Fibroblast of villous mesenchyme (primary cell): ENCODE results near the gene SPATC1L. TPM values are rescaled to one million over a fixed set of nuclear protein-coding genes. Genes with fewer than 3 reads are reported as not detected.
"Not testable (repeated sequence)": the region's sequence is repeated elsewhere in the genome, so short reads cannot be mapped to it uniquely, and the experiment has no call there.

Source experiments
- DNase-seq: peaks from one replicate; pipeline ENCODE4 v3.0.0-alpha.2; 2010; ENCODE audit warnings: low read depth
- H3K4me3 ChIP-seq: 2 replicates; pipeline ENCODE4 v1.5.1; 2011; ENCODE audit warnings: low read depth, mild to moderate bottlenecking, low read length
- CTCF ChIP-seq: IDR thresholded peaks from 2 replicates; pipeline ENCODE4 v1.5.1; 2012; ENCODE audit warnings: low read depth, mild to moderate bottlenecking, low read length; ENCODE audit not compliant: insufficient read depth
- total RNA-seq: library from RNA; depleted of rRNA; stranded (reverse); fragments of >200 nt; gene quantifications from 2 replicates; pipeline ENCODE4 v1.2.3, GENCODE V29; 2012

The SPATC1L gene
- total RNA-seq, 1 donor = 9.5 TPM

- H3K4me3 ChIP-seq = no peak overlapping the region
- no peak for TF ChIP-seq CTCF
- DNase-seq = no peak
Measured at GRCh38 chr21:46145840-46146691, 38.2 kb downstream of the SPATC1L start.

GRCh38 chr21:46145159-46145839 is 39.0 kb downstream of the SPATC1L start:
- no peak for TF ChIP-seq CTCF
- DNase-seq = no peak
- no peak overlapping the region for H3K4me3 ChIP-seq

GRCh38 chr21:46144464-46145070 is 39.7 kb downstream of the SPATC1L start:
- TF ChIP-seq CTCF = no peak
- DNase-seq = no peak
- H3K4me3 ChIP-seq = no peak overlapping the region

- no peak for DNase-seq
- TF ChIP-seq CTCF = no peak
- H3K4me3 ChIP-seq = no peak overlapping the region
Measured at GRCh38 chr21:46142582-46143473, 41.4 kb downstream of the SPATC1L start.

GRCh38 chr21:46141767-46142581 is 42.3 kb downstream of the SPATC1L start:
- H3K4me3 ChIP-seq = no peak overlapping the region
- DNase-seq = no peak
- no peak for TF ChIP-seq CTCF

GRCh38 chr21:46140352-46141003 is 43.8 kb downstream of the SPATC1L start:
- not testable (repeated sequence) for H3K4me3 ChIP-seq
- DNase-seq = peak; percentile 41
